GM19240 (cell line): ENCODE data around the gene LARP1B.
"Not testable (repeated sequence)": the region's sequence is repeated elsewhere in the genome, so short reads cannot be mapped to it uniquely, and the experiment has no call there.

Source experiments
- DNase-seq: peaks from one replicate; pipeline ENCODE4 v3.0.0; 2011; ENCODE audit warnings: low spot score; ENCODE audit not compliant: insufficient read length

LARP1B gene

GRCh38 chr4:128135391-128135790, 74.3 kb downstream of the LARP1B start:
- DNase-seq, result no peak

GRCh38 chr4:128141866-128142265, 80.8 kb downstream of the LARP1B start:
- no peak for DNase-seq

- no peak for DNase-seq
These were observed 84.6 kb downstream of the LARP1B start for GRCh38 chr4:128145727-128146126.

GRCh38 chr4:128153800-128154199, 92.7 kb downstream of the LARP1B start:
- DNase-seq, result no peak

- DNase-seq, result no peak
These were observed 94.2 kb downstream of the LARP1B start for GRCh38 chr4:128155231-128155855.

- DNase-seq, result no peak
These were observed 94.9 kb downstream of the LARP1B start for GRCh38 chr4:128155874-128156456.

- not testable (repeated sequence) for DNase-seq
These were observed 95.4 kb downstream of the LARP1B start for GRCh38 chr4:128156472-128156871.

GRCh38 chr4:128158894-128159293, 97.8 kb downstream of the LARP1B start:
- no peak for DNase-seq

- no peak for DNase-seq
These were observed 98.9 kb downstream of the LARP1B start for GRCh38 chr4:128159967-128160366.

- DNase-seq, result no peak
These were observed 100.0 kb downstream of the LARP1B start for GRCh38 chr4:128161138-128161537.

GRCh38 chr4:128162434-128162833, 101.3 kb downstream of the LARP1B start:
- DNase-seq, result no peak

GRCh38 chr4:128163177-128164117, 102.3 kb downstream of the LARP1B start:
- no peak for DNase-seq

- no peak for DNase-seq
These were observed 105.9 kb downstream of the LARP1B start for GRCh38 chr4:128166982-128167381.

- no peak for DNase-seq
These were observed 107.6 kb downstream of the LARP1B start for GRCh38 chr4:128168701-128169100.

- no peak for DNase-seq
These were observed 108.1 kb downstream of the LARP1B start for GRCh38 chr4:128169245-128169644.

GRCh38 chr4:128176643-128177042, 115.5 kb downstream of the LARP1B start:
- no peak for DNase-seq

GRCh38 chr4:128177498-128177897, 116.4 kb downstream of the LARP1B start:
- no peak for DNase-seq

- DNase-seq, result no peak
These were observed 125.5 kb downstream of the LARP1B start for GRCh38 chr4:128186623-128187022.

- DNase-seq, result peak; percentile 30
These were observed 130.1 kb downstream of the LARP1B start for GRCh38 chr4:128191115-128191781.

GRCh38 chr4:128220286-128221235, 159.4 kb downstream of the LARP1B start:
- DNase-seq, result no peak

- no peak for DNase-seq
These were observed 160.5 kb downstream of the LARP1B start for GRCh38 chr4:128221586-128221985.
